Measurements from ENCODE around the gene FAAP20.

- TF ChIP-seq CTCF (IDR thresholded peaks at IDR 0.05) (no peak), KDM1A (IDR thresholded peaks at IDR 0.05; ENCODE audit: low read depth) (no peak), E2F6 (IDR thresholded peaks at IDR 0.05; ENCODE audit: borderline replicate concordance, low read depth) (no peak), RCOR1 (IDR thresholded peaks at IDR 0.05; ENCODE audit: low read depth, low read length) (no peak), NR3C1 (IDR thresholded peaks at IDR 0.05) (no peak), POLR2A (IDR thresholded peaks at IDR 0.05; ENCODE audit: low read length) (no peak), HDAC2 (IDR thresholded peaks at IDR 0.05) (no peak), USF2 (IDR thresholded peaks at IDR 0.05) (no peak), RAD21 (conservative IDR thresholded peaks at IDR 0.05 in 1 of 2, IDR thresholded peaks at IDR 0.05 in 1 of 2) (no peak), TP53 (CRISPR knock-in tag; IDR thresholded peaks at IDR 0.05) (no peak), ESRRA (IDR thresholded peaks at IDR 0.05; ENCODE audit: borderline replicate concordance, low read length) (no peak)
Observed at GRCh38 chr1:2241820-2242219, 47.2 kb upstream of the FAAP20 start.
